ENCODE measurements around the gene BRSK2.
"Not testable (repeated sequence)": the region's sequence is repeated elsewhere in the genome, so short reads cannot be mapped to it uniquely, and the experiment has no call there.

Gene BRSK2

DNA sequence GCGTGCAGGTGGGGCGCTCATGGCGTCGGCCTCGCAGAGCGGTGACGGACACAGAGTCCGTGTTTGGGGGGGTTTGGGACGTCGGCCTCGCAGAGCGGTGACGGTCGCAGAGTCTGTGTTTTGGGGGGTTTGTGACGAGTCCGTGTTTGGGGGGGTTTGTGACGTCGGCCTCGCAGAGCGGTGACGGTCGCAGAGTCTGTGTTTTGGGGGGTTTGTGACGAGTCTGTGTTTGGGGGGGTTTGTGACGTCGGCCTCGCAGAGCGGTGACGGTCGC is 20.1 kb downstream of the BRSK2 start:
- not testable (repeated sequence) for DNase-seq

DNA sequence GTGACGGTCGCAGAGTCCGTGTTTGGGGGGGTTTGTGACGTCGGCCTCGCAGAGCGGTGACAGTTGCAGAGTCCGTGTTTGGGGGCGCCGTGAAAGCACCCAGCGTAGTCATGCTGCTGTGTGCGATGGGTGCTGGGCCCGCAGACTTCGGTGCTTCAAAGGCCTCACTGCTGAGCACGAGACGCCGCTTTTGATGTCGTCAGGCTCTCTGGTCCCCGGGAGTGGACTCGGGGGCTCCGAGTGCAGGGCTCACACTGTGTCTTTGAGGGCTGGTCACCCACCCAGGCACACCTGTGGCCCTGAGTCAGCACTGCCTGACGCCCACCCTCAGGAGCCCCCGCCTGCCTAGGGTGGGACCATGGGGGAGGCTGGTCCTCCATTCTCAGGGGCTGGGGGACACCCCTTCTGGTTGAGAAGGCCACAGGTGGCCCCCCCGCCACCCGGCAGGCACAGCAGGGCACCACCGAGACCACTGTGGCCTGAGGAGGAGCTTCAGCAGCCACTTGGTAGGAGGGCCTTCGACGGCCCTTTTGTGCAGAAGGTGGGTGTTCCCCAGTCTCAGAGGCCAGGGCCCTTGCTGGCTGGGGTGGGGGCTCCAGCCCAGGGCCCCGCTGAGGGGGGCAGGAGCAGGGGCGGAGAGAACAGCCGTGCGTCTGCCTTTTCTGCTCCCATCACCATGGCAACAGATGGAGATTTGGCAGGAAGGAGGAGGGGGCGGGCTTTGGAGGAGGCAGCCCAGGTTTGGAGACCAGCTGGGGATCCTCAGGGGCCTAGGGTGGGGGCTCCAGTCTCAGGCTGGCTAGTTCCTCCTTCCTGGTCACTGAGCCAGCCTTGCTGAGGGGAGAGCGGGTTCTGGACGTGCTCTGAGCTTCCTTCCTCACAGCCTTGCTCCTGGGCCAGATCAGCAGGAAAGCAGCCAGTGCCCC is 20.9 kb downstream of the BRSK2 start:
- no peak for DNase-seq

- no peak for DNase-seq
These were observed 21.6 kb downstream of the BRSK2 start for GRCh38 chr11:1411301-1411700.

DNA sequence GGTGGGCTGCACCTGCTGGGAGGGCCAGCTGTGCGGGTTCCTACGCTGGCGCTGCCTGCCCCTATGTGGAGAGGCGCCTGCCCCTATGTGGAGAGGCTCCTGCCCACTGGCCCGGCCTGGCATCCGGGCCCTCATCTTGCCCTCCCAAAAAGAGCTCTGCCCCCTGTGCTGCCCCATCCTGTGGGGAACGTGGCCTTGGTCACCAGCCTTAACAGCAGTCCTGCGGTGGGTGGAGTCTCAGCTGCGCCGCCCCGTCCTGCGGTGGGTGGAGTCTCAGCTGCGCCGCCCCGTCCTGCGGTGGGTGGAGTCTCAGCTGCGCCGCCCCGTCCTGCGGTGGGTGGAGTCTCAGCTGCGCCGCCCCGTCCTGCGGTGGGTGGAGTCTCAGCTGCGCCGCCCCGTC is 22.0 kb downstream of the BRSK2 start:
- DNase-seq: not testable (repeated sequence)

DNA sequence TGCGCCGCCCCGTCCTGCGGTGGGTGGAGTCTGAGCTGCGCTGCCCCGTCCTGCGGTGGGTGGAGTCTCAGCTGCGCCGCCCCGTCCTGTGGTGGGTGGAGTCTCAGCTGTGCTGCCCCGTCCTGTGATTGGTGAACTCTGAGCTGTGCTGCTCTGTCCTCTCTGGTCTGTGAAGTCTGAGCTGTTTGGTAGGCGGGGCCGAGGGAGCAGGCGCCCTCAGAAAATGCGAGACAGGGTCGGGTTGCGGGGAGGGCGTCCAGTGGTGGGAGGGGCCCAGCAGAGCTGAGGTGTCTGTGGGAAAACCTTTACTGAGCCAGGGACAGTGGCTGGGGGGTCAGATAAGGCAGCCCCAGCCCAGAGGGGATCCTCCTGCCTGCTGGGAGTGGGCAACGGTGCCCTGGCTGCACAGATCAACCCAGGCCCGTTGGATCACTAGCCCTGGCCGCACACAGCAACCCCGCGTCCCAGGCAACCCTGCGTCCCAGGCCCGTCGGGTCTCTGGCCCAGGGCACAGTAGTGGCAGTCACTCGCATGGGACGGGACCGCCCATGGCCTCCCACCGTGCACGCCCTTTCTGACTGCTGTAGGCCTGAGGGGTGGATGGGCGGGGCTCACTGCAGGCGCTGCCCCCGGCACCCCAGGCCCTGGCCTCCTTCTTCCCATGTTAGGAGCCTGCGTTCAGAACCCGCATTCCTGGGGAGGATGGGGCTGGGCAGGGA is 22.8 kb downstream of the BRSK2 start:
- no peak for DNase-seq

DNA sequence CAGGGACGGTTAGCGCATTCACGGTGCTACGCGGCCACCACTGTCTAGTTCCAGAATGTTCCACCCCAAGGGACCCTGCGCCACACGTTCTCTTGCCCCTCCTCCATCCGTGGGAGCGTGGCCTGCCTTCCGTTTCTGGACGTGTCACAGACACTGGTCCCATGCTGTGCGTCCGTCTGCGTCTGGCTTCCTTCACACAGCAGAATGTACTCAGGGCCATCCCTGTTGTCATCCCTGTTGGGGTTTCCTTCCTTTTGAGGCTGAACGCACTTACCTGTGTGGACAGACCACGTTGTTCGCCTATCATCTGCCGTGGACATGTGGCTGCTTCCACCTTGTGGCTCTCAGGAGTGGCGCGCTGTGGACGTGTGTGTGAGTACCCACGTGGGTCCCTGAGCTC is 24.9 kb downstream of the BRSK2 start:
- DNase-seq: no peak

GRCh38 chr11:1415631-1416030 is 25.9 kb downstream of the BRSK2 start:
- no peak for DNase-seq

DNA sequence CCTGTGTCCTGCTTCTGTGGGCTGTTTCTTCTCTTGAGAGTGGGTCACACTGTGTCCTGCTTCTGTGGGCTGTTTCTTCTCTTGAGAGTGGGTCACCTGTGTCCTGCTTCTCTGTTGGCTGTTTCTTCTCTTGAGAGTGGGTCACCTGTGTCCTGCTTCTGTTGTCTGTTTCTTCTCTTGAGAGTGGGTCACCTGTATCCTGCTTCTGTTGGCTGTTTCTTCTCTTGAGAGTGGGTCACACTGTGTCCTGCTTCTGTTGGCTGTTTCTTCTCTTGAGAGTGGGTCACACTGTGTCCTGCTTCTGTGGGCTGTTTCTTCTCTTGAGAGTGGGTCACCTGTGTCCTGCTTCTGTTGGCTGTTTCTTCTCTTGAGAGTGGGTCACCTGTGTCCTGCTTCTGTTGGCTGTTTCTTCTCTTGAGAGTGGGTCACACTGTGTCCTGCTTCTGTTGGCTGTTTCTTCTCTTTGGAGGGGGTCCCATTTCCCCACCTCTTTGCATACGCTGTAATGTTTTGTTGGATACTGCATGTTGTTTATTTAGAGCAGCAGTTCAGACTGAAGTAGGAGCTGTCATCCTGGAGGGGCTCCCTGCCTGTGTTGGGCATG is 28.6 kb downstream of the BRSK2 start:
- not testable (repeated sequence) for DNase-seq

- no peak for DNase-seq
These were observed 30.1 kb downstream of the BRSK2 start for GRCh38 chr11:1419811-1420210.

GRCh38 chr11:1421291-1421690 is 31.6 kb downstream of the BRSK2 start:
- DNase-seq: no peak

GRCh38 chr11:1422481-1422880 is 32.7 kb downstream of the BRSK2 start:
- DNase-seq: no peak

GRCh38 chr11:1422981-1423380 is 33.2 kb downstream of the BRSK2 start:
- DNase-seq: no peak

GRCh38 chr11:1423406-1423805 is 33.7 kb downstream of the BRSK2 start:
- not testable (repeated sequence) for DNase-seq

DNA sequence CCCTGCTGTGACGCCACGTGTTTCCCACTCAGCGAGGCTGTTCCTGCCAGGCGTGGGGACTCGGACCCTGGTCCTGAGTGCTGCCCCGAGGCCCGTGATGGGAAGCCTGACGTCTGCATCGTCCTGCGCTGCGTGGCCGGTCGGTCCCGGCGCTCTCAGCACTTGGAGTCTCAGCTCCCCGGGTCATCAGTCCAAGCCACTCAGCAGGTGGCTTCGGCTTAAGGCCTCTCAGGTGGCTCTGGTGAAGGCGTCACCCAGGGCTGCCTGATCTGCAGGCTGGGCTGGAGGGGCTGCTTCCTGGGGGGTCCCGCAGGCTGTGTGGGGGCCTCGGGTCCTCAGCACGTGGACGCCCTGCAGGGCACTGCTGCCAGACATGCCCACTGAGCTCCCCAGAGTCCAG is 35.3 kb downstream of the BRSK2 start:
- no peak for DNase-seq

- no peak for DNase-seq
These were observed 35.7 kb downstream of the BRSK2 start for GRCh38 chr11:1425439-1425838.

DNA sequence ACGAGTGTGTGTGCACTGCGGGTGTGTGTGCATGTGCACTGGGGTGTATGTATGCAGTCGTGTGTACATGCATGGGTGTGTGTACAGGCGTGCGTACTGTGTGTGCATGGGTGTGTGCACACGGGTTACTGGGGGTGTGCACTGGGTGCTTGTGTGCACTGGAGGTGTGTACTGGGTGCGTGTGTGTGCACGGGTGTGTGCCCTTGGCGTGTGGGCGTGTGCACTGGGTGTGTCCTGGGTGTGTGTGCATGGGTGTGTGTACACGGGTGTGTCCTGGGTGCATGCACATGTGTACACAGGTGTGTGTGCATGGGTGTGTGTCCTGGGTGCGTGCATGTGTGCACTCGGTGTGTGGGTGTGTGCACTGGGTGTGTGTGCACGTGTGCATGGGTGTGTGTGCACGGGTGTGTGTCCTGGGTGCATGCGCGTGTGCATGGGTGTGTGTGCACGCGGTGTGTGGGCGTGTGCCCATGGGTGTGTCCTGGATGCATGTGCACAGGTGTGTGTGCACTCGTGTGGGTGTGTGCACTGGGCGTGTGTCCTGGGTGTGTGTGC is 39.1 kb downstream of the BRSK2 start:
- DNase-seq: no peak

- DNase-seq: no peak
These were observed 43.8 kb downstream of the BRSK2 start for GRCh38 chr11:1433568-1433967.

DNA sequence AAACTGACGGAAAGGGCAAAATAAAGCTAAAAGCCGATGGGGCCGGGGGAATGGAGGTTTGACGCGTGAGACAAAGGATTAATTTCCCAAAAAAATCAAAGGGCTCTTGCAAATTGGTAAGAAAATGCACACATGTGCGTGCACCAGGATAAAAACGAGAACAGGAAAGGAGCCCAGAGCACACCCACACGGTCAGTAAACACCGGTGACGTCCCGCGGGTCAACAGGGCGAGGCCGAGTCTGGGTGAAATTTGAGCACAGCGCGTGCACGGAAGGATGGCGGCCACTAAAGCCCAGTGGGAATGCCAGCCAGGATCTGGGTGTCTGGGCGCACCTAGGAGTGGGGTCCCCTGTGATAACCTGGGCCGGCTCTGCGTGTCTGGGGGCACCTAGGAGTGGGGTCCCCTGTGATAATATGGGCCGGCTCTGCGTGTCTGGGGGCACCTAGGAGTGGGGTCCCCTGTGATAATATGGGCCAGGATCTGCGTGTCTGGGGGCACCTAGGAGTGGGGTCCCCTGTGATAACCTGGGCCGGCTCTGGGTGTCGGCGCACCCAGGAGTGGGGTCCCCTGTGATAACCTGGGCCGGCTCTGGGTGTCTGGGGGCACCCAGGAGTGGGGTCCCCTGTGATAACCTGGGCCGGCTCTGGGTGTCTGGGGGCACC is 44.4 kb downstream of the BRSK2 start:
- DNase-seq: no peak

DNA sequence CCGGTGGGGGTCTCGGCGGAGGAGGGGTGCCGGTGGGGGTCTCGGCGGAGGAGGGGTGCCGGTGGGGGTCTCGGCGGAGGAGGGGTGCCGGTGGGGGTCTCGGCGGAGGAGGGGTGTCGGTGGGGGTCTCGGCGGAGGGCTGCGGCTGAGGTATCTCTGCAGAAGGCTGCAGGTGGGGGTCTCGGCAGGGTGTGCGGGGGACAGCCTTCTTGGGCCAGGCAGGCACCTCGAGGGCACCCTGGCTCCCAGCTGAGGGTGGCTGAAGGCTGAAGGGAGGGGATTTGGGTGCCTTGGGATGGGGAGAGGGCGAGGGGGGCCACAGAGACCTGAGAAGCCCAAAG is 45.7 kb downstream of the BRSK2 start:
- not testable (repeated sequence) for DNase-seq

DNA sequence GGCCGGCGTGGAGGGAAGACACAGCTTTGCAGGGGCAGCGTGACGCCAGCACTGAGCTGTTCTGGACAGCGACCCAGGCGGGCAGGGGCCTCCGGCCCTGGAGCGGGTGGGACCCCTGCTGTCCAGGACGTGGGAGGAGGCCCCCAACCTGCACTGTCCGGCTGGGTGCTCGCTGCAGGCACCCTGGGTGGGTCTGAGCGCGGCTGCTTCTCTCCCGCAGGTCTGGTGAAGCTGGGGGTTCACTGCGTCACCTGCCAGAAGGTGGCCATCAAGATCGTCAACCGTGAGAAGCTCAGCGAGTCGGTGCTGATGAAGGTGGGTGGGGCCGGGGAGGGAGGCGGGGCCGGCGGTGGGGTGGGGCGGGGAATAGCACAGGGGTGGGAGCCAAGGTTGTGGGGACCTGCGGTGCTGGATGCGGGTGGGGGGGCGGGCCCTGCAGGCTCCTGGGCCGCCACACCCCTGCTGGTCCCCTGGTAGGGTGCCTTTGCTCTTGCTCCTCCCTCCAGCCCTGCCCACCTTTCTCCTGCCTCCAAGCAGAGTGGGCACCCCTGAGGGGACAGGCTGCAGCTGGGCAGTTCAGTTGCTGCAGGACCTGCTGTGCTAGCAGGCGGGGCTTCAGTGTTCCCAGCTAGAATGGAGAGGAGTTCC is 46.2 kb downstream of the BRSK2 start:
- no peak for DNase-seq

DNA sequence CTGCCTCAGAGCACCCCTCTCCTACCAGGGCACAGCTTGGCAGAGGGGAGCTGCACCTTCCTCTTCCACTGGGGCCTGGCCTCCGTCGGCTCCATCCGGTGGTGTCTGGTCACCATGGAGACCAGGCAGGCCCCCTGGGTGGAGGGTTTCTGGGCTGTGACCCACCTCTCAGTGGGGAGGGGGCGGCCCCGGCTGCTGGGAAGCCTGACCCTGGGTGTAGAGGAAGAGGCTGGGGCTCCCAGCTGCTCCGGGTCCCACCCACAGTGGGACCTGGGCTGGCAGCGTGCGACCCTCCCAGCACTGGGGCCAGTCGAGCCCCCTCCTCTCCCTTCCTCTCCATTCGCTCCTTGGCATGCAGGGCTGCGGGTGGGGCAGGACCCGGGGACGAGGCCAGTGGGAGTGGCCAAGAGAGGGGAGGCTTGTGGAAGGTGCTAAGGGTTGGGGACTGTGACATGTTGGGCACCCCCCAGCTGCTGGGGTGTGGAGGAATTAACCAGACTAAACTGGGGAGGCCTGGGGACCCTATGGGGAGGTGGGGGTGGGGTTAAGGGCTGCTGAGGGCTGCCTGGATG is 46.8 kb downstream of the BRSK2 start:
- DNase-seq: no peak

DNA sequence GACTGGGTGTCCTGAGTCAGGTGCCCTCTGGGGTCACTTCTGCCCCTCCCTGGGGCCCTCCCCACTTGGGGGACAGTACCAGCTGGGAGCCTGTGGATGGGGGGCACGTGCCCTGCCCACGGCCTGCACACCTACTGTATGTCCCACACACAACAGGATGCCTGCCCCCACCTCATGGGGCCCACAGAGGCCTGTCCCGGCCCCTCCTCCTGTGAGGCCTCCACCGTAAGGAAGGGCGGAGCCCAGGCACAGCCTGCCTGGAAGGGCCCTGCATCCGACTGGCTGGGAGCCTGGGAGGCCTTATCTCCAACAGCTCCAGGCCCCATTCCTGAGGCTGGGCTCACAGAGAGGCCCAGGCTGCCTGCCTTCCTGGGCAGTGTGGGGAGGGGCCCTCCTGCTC is 47.8 kb downstream of the BRSK2 start:
- DNase-seq: peak; percentile 22
